ENCODE results near the gene PLCG2. TPM values are rescaled to one million over a fixed set of nuclear protein-coding genes. Genes with fewer than 3 reads are reported as not detected.

The PLCG2 gene
- total and polyA plus RNA-seq, 2 of the 8 experiments (the other 6 are each of a cell fraction or from before 2014, with no cell fraction given): 6.1 to 6.9 TPM

- TF ChIP-seq KDM4A (IDR thresholded peaks at IDR 0.05; ENCODE audit: low read depth, low read length, severe bottlenecking): no peak
Measured at GRCh38 chr16:81780350-81780749, 1.3 kb downstream of the PLCG2 start (continued).
